Caco-2 (cell line): ENCODE data around the gene UST. TPM values are rescaled to one million over a fixed set of nuclear protein-coding genes. Genes with fewer than 3 reads are reported as not detected.

Experiments used
- BruUV-seq: library from RNA; stranded (reverse); fragments of 400-500 nt; replicated peaks from 2 replicates; lab custom pipeline; 2021; lab: Mats Ljungman, UMichigan
- CTCF ChIA-PET: fragments of 300-600 bp; sonication (Branson Sonifier 250); formaldehyde crosslinking; loops from one replicate; lab custom pipeline; 2022; ENCODE audit warnings: antibody characterized with exemption; lab: Charles Lee
- POLR2A ChIA-PET: fragments of 300-600 bp; sonication (Branson Sonifier 250); formaldehyde crosslinking; loops from one replicate; lab custom pipeline; 2022; ENCODE audit warnings: antibody characterized with exemption; lab: Charles Lee
- DNase-seq, 2 experiments: peaks; one replicate each; pipeline versions ENCODE4 v3.0.0 to v3.0.0-alpha.2; 2020 to 2022
- H3K27me3 ChIP-seq: replicated peaks from 2 replicates; pipeline ENCODE4 v1.6.0; 2011; ENCODE audit warnings: low read length; ENCODE audit not compliant: control insufficient read depth, insufficient read depth
- H3K36me3 ChIP-seq: 2 replicates; pipeline ENCODE4 v1.5.1; 2011; ENCODE audit warnings: low read length; ENCODE audit not compliant: control insufficient read depth, insufficient read depth
- H3K4me1 ChIP-seq: fragments of 250-450 bp; sonication (Bioruptor Pico); 2 replicates; pipeline ENCODE4 v1.5.1; 2020; ENCODE audit warnings: mild to moderate bottlenecking
- H3K4me3 ChIP-seq: 2 replicates; pipeline ENCODE4 v1.5.1; 2011; ENCODE audit warnings: low read depth, mild to moderate bottlenecking, control low read depth, low read length
- H3K9me3 ChIP-seq: fragments of 250-450 bp; sonication (Bioruptor Pico); 2 replicates; pipeline ENCODE4 v1.5.1; 2020; ENCODE audit warnings: mild to moderate bottlenecking, moderate library complexity
- H3K27ac Mint-ChIP-seq: one replicate; pipeline ENCODE4 v1.8.0; 2022; ENCODE audit warnings: mixed read lengths; ENCODE audit not compliant: unreplicated experiment
- H3K27me3 Mint-ChIP-seq: one replicate; pipeline ENCODE4 v1.8.0; 2022; ENCODE audit warnings: mixed read lengths; ENCODE audit not compliant: insufficient read depth, unreplicated experiment
- H3K36me3 Mint-ChIP-seq: one replicate; pipeline ENCODE4 v1.8.0; 2022; ENCODE audit warnings: mild to moderate bottlenecking, mixed read lengths; ENCODE audit not compliant: insufficient read depth, unreplicated experiment
- H3K4me1 Mint-ChIP-seq: one replicate; pipeline ENCODE4 v1.8.0; 2022; ENCODE audit warnings: low read depth, mixed read lengths; ENCODE audit not compliant: unreplicated experiment
- H3K4me3 Mint-ChIP-seq: one replicate; pipeline ENCODE4 v1.8.0; 2022; ENCODE audit warnings: mild to moderate bottlenecking, moderate library complexity, mixed read lengths; ENCODE audit not compliant: unreplicated experiment
- H3K9me3 Mint-ChIP-seq: one replicate; pipeline ENCODE4 v1.8.0; 2022; ENCODE audit warnings: mixed read lengths; ENCODE audit not compliant: unreplicated experiment
- intact Hi-C: fragments of 100-400 bp; cut with micrococcal nuclease; formaldehyde crosslinking; loops from one replicate; pipeline ENCODE4 v1.10.0; 2022; ENCODE audit not compliant: unreplicated experiment
- total RNA-seq: library from RNA; stranded (reverse); gene quantifications from 2 replicates; pipeline ENCODE4 v1.2.3, GENCODE V29; 2022
- TF ChIP-seq, protein P1 (sequence below), 2 experiments: fragments of 200-600 bp in 1 of 2; IDR thresholded peaks; 1 replicate in 1 of 2; 2 replicates in 1 of 2; pipeline versions ENCODE4 v1.5.1 to v1.8.0; 2011 to 2022; ENCODE audit warnings: antibody characterized with exemption in 1 of 2, control low read depth in 1 of 2, inconsistent platforms in 1 of 2, low read depth in 1 of 2, low read length in 1 of 2, mild to moderate bottlenecking in 1 of 2, moderate library complexity in 1 of 2; ENCODE audit not compliant: insufficient read depth in 1 of 2, severe bottlenecking in 1 of 2, unreplicated experiment in 1 of 2

Gene UST
- total RNA-seq, 1 experiment from 2014 or later, result not detected

DNA sequence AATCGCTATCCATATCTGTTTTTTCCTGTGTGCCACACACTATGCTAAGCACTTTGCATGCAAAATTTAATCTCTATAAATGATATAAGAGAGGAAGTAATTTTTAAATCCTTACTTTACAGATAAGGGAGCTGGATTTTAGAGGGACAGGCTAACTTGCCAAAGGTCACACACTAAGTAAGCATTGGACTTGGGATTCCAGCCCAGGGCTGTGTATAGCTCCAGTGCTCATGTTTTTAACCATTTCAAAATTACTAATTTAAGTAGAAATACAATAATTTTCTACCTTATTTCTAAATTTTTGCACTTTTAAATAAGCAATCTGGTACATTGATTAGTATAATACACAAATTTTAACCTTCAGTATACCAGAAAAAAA is 144.6 kb downstream of the UST start:
- H3K27me3 ChIP-seq, result no peaks in the 10 kb centered on the region; the same call in 1 of the 2 replicates
- no peaks in the 10 kb centered on the region for H3K9me3 ChIP-seq
- Mint-ChIP-seq H3K27me3 (peaks cover 24% of the 10 kb centered on the region), H3K9me3 (no peaks in the 10 kb centered on the region), H3K36me3 (no peaks in the 10 kb centered on the region), H3K4me3 (no peak overlapping the region), H3K27ac (no peak overlapping the region), H3K4me1 (no peaks in the 10 kb centered on the region)
- intact Hi-C loops, result no loop called here
- ChIA-PET CTCF (no interaction called here), POLR2A (no interaction called here)
- TF ChIP-seq, protein P1, sequence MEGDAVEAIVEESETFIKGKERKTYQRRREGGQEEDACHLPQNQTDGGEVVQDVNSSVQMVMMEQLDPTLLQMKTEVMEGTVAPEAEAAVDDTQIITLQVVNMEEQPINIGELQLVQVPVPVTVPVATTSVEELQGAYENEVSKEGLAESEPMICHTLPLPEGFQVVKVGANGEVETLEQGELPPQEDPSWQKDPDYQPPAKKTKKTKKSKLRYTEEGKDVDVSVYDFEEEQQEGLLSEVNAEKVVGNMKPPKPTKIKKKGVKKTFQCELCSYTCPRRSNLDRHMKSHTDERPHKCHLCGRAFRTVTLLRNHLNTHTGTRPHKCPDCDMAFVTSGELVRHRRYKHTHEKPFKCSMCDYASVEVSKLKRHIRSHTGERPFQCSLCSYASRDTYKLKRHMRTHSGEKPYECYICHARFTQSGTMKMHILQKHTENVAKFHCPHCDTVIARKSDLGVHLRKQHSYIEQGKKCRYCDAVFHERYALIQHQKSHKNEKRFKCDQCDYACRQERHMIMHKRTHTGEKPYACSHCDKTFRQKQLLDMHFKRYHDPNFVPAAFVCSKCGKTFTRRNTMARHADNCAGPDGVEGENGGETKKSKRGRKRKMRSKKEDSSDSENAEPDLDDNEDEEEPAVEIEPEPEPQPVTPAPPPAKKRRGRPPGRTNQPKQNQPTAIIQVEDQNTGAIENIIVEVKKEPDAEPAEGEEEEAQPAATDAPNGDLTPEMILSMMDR (IDR thresholded peaks at IDR 0.05; ENCODE audit: insufficient read depth in 1 of 2, low read depth in 1 of 2, low read length in 1 of 2, severe bottlenecking in 1 of 2, unreplicated experiment in 1 of 2), result no peak
- no peak for DNase-seq
- no TSS peak for BruUV-seq
- H3K4me1 ChIP-seq, result no peaks in the 10 kb centered on the region
- H3K36me3 ChIP-seq, result no peaks in the 10 kb centered on the region
- no peak overlapping the region for H3K4me3 ChIP-seq

DNA sequence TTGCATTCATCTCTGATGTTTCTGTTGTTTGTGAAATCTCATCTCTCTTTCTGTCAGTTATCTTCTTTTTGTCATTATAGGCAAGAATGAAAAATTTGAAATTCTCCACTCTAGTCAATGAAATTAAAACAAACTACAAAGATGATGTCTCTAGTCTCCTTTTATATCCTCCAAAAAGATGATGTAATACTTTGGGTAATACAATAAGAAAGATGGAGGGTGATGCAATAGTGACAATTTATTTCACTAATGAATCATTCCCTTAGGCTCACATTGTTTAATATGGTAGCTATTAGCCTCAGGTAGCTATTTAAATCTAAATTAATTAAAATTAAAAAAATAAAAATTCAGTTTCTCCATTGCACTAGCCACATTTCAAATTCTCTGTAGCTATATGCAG is 145.4 kb downstream of the UST start:
- Histone ChIP-seq H3K9me3 (no peaks in the 10 kb centered on the region), H3K4me3 (no peak overlapping the region), H3K27me3 (no peaks in the 10 kb centered on the region; the same call in 1 of the 2 replicates), H3K36me3 (no peaks in the 10 kb centered on the region), H3K4me1 (no peaks in the 10 kb centered on the region)
- Mint-ChIP-seq H3K36me3 (no peaks in the 10 kb centered on the region), H3K27me3 (peaks cover 20% of the 10 kb centered on the region), H3K4me1 (no peaks in the 10 kb centered on the region), H3K4me3 (no peak overlapping the region), H3K27ac (no peak overlapping the region), H3K9me3 (no peaks in the 10 kb centered on the region)
- CTCF ChIA-PET, result no interaction called here
- TF ChIP-seq, protein P1 (IDR thresholded peaks at IDR 0.05; ENCODE audit: insufficient read depth in 1 of 2, low read depth in 1 of 2, low read length in 1 of 2, severe bottlenecking in 1 of 2, unreplicated experiment in 1 of 2), result no peak
- BruUV-seq, result no TSS peak
- intact Hi-C loops, result no loop called here
- POLR2A ChIA-PET, result no interaction called here
- no peak for DNase-seq

DNA sequence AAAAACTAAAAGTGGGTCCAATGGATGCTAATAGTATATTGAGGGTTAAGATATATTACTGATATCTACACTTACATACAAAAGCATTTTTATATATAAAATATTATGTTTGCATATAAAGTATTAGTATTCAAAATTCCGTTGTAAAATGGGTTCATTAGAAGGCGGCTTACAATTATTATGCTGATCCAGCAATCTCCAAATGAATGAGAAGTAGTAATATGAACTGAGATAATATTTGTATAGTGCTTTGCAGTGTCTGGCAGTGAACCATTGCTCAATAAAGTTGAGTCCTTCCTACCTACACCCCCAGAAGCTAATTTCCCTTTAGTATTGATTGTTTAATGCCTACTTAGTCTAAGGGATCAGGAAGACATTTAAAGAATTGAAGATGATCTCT is 146.2 kb downstream of the UST start:
- no peak for DNase-seq
- Histone ChIP-seq H3K27me3 (no peaks in the 10 kb centered on the region; the same call in 1 of the 2 replicates), H3K9me3 (no peaks in the 10 kb centered on the region), H3K4me3 (no peak overlapping the region), H3K36me3 (no peaks in the 10 kb centered on the region), H3K4me1 (no peaks in the 10 kb centered on the region)
- TF ChIP-seq, protein P1 (IDR thresholded peaks at IDR 0.05; ENCODE audit: insufficient read depth in 1 of 2, low read depth in 1 of 2, low read length in 1 of 2, severe bottlenecking in 1 of 2, unreplicated experiment in 1 of 2), result no peak
- Mint-ChIP-seq H3K4me1 (no peaks in the 10 kb centered on the region), H3K9me3 (no peaks in the 10 kb centered on the region), H3K36me3 (no peaks in the 10 kb centered on the region), H3K27me3 (peaks cover 14% of the 10 kb centered on the region), H3K27ac (no peak overlapping the region), H3K4me3 (no peak overlapping the region)
- ChIA-PET CTCF (no interaction called here), POLR2A (no interaction called here)
- BruUV-seq, result no TSS peak
- intact Hi-C loops, result no loop called here
